ENCODE results near the gene CDON. TPM values are rescaled to one million over a fixed set of nuclear protein-coding genes. Genes with fewer than 3 reads are reported as not detected.

Gene CDON
- total and polyA plus RNA-seq, 9 donors = 12.5 to 42.1 (median 23.3) TPM

GRCh38 chr11:125935618-125936199, 127.0 kb downstream of the CDON start:
- peaks cover 2% of the 10 kb centered on the region for H3K9me3 ChIP-seq (replicated peaks; ENCODE audit: control insufficient read depth, low read depth, low read length)
- no peaks in the 10 kb centered on the region for H3K36me3 ChIP-seq (ENCODE audit: control insufficient read depth, insufficient read depth, low read length)
- no peaks in the 10 kb centered on the region for H3K27me3 ChIP-seq (ENCODE audit: control insufficient read depth, insufficient read depth, low read length)
- DNase-seq = peak; percentile 89
- no peak overlapping the region for H3K27ac ChIP-seq (ENCODE audit: low read length)
- 16% methylated on average over 9 of the region's 12 CpGs for whole genome bisulfite sequencing (ENCODE audit: insufficient coverage)
- H3K4me1 ChIP-seq (ENCODE audit: control insufficient read depth, insufficient read depth, low read length) = peaks cover 29% of the 10 kb centered on the region
- no peak overlapping the region for H3K4me3 ChIP-seq (ENCODE audit: low read length)

- H3K9me3 ChIP-seq (replicated peaks; ENCODE audit: control insufficient read depth, low read depth, low read length) = peaks cover 2% of the 10 kb centered on the region
- no peaks in the 10 kb centered on the region for H3K36me3 ChIP-seq (ENCODE audit: control insufficient read depth, insufficient read depth, low read length)
- H3K27ac ChIP-seq (ENCODE audit: low read length) = no peak overlapping the region
- H3K27me3 ChIP-seq (ENCODE audit: control insufficient read depth, insufficient read depth, low read length) = no peaks in the 10 kb centered on the region
- DNase-seq = no peak
- H3K4me1 ChIP-seq (ENCODE audit: control insufficient read depth, insufficient read depth, low read length) = peaks cover 29% of the 10 kb centered on the region
- H3K4me3 ChIP-seq (ENCODE audit: low read length) = no peak overlapping the region
- 100% methylated on average over 1 of the region's 2 CpGs for WGBS (ENCODE audit: insufficient coverage)
Observed at GRCh38 chr11:125935056-125935455, 127.6 kb downstream of the CDON start.

- Histone ChIP-seq H3K36me3 (ENCODE audit: control insufficient read depth, insufficient read depth, low read length) (no peaks in the 10 kb centered on the region), H3K27me3 (ENCODE audit: control insufficient read depth, insufficient read depth, low read length) (no peaks in the 10 kb centered on the region), H3K4me3 (ENCODE audit: low read length) (no peak overlapping the region), H3K27ac (ENCODE audit: low read length) (no peak overlapping the region), H3K4me1 (ENCODE audit: control insufficient read depth, insufficient read depth, low read length) (peaks cover 28% of the 10 kb centered on the region), H3K9me3 (replicated peaks; ENCODE audit: control insufficient read depth, low read depth, low read length) (peaks cover 2% of the 10 kb centered on the region)
- DNase-seq = no peak
- WGBS (ENCODE audit: insufficient coverage) = 100% methylated on average over 3 of the region's 8 CpGs
Observed at GRCh38 chr11:125934473-125934872, 128.2 kb downstream of the CDON start.

GRCh38 chr11:125933030-125933813, 129.4 kb downstream of the CDON start:
- 60% methylated on average over 10 of the region's 12 CpGs for WGBS (ENCODE audit: insufficient coverage)
- Histone ChIP-seq H3K9me3 (replicated peaks; ENCODE audit: control insufficient read depth, low read depth, low read length) (peaks cover 2% of the 10 kb centered on the region), H3K4me1 (ENCODE audit: control insufficient read depth, insufficient read depth, low read length) (peaks cover 17% of the 10 kb centered on the region), H3K27ac (ENCODE audit: low read length) (no peak overlapping the region), H3K4me3 (ENCODE audit: low read length) (no peak overlapping the region), H3K36me3 (ENCODE audit: control insufficient read depth, insufficient read depth, low read length) (no peaks in the 10 kb centered on the region), H3K27me3 (ENCODE audit: control insufficient read depth, insufficient read depth, low read length) (no peaks in the 10 kb centered on the region)
- DNase-seq = no peak

GRCh38 chr11:125932301-125932700, 130.4 kb downstream of the CDON start:
- Histone ChIP-seq H3K9me3 (replicated peaks; ENCODE audit: control insufficient read depth, low read depth, low read length) (peaks cover 2% of the 10 kb centered on the region), H3K27me3 (ENCODE audit: control insufficient read depth, insufficient read depth, low read length) (no peaks in the 10 kb centered on the region), H3K36me3 (ENCODE audit: control insufficient read depth, insufficient read depth, low read length) (no peaks in the 10 kb centered on the region), H3K4me3 (ENCODE audit: low read length) (no peak overlapping the region), H3K27ac (ENCODE audit: low read length) (no peak overlapping the region), H3K4me1 (ENCODE audit: control insufficient read depth, insufficient read depth, low read length) (peaks cover 15% of the 10 kb centered on the region)
- WGBS (ENCODE audit: insufficient coverage) = 86% methylated on average over 5 of the region's 9 CpGs
- no peak for DNase-seq

- H3K36me3 ChIP-seq (ENCODE audit: control insufficient read depth, insufficient read depth, low read length) = no peaks in the 10 kb centered on the region
- 42% methylated on average over 3 of the region's 6 CpGs for WGBS (ENCODE audit: insufficient coverage)
- peak; percentile 85 for DNase-seq
- no peak overlapping the region for H3K4me3 ChIP-seq (ENCODE audit: low read length)
- H3K27ac ChIP-seq (ENCODE audit: low read length) = no peak overlapping the region
- peaks cover 2% of the 10 kb centered on the region for H3K9me3 ChIP-seq (replicated peaks; ENCODE audit: control insufficient read depth, low read depth, low read length)
- peaks cover 15% of the 10 kb centered on the region for H3K4me1 ChIP-seq (ENCODE audit: control insufficient read depth, insufficient read depth, low read length)
- H3K27me3 ChIP-seq (ENCODE audit: control insufficient read depth, insufficient read depth, low read length) = no peaks in the 10 kb centered on the region
Observed at GRCh38 chr11:125931668-125932067, 131.0 kb downstream of the CDON start.

- H3K36me3 ChIP-seq (ENCODE audit: control insufficient read depth, insufficient read depth, low read length) = no peaks in the 10 kb centered on the region
- no peak overlapping the region for H3K27ac ChIP-seq (ENCODE audit: low read length)
- H3K4me3 ChIP-seq (ENCODE audit: low read length) = no peak overlapping the region
- 60% methylated on average over 2 of the region's 3 CpGs for WGBS (ENCODE audit: insufficient coverage)
- H3K9me3 ChIP-seq (replicated peaks; ENCODE audit: control insufficient read depth, low read depth, low read length) = peaks cover 2% of the 10 kb centered on the region
- no peaks in the 10 kb centered on the region for H3K27me3 ChIP-seq (ENCODE audit: control insufficient read depth, insufficient read depth, low read length)
- H3K4me1 ChIP-seq (ENCODE audit: control insufficient read depth, insufficient read depth, low read length) = peaks cover 15% of the 10 kb centered on the region
- no peak for DNase-seq
Observed at GRCh38 chr11:125931116-125931515, 131.6 kb downstream of the CDON start.

- Histone ChIP-seq H3K4me1 (ENCODE audit: control insufficient read depth, insufficient read depth, low read length) (peaks cover 6% of the 10 kb centered on the region), H3K9me3 (replicated peaks; ENCODE audit: control insufficient read depth, low read depth, low read length) (peaks cover 2% of the 10 kb centered on the region), H3K4me3 (ENCODE audit: low read length) (no peak overlapping the region), H3K27me3 (ENCODE audit: control insufficient read depth, insufficient read depth, low read length) (no peaks in the 10 kb centered on the region), H3K27ac (ENCODE audit: low read length) (no peak overlapping the region), H3K36me3 (ENCODE audit: control insufficient read depth, insufficient read depth, low read length) (no peaks in the 10 kb centered on the region)
- DNase-seq = no peak
- 93% methylated on average over 5 of the region's 11 CpGs for WGBS (ENCODE audit: insufficient coverage)
Observed at GRCh38 chr11:125930076-125930450, 132.6 kb downstream of the CDON start.

GRCh38 chr11:125929445-125930075, 133.1 kb downstream of the CDON start:
- Histone ChIP-seq H3K27ac (ENCODE audit: low read length) (no peak overlapping the region), H3K4me1 (ENCODE audit: control insufficient read depth, insufficient read depth, low read length) (peaks cover 6% of the 10 kb centered on the region), H3K27me3 (ENCODE audit: control insufficient read depth, insufficient read depth, low read length) (no peaks in the 10 kb centered on the region), H3K9me3 (replicated peaks; ENCODE audit: control insufficient read depth, low read depth, low read length) (peaks cover under 1% of the 10 kb centered on the region), H3K4me3 (ENCODE audit: low read length) (no peak overlapping the region), H3K36me3 (ENCODE audit: control insufficient read depth, insufficient read depth, low read length) (no peaks in the 10 kb centered on the region)
- 72% methylated on average over 8 of the region's 9 CpGs for WGBS (ENCODE audit: insufficient coverage)
- DNase-seq = no peak

- 93% methylated on average over 9 of the region's 12 CpGs for WGBS (ENCODE audit: insufficient coverage)
- H3K9me3 ChIP-seq (replicated peaks; ENCODE audit: control insufficient read depth, low read depth, low read length) = no peaks in the 10 kb centered on the region
- DNase-seq = no peak
- no peaks in the 10 kb centered on the region for H3K27me3 ChIP-seq (ENCODE audit: control insufficient read depth, insufficient read depth, low read length)
- no peak overlapping the region for H3K27ac ChIP-seq (ENCODE audit: low read length)
- H3K4me1 ChIP-seq (ENCODE audit: control insufficient read depth, insufficient read depth, low read length) = peaks cover 2% of the 10 kb centered on the region
- no peak overlapping the region for H3K4me3 ChIP-seq (ENCODE audit: low read length)
- no peaks in the 10 kb centered on the region for H3K36me3 ChIP-seq (ENCODE audit: control insufficient read depth, insufficient read depth, low read length)
Observed at GRCh38 chr11:125926682-125927081, 136.0 kb downstream of the CDON start.
